HK-2 (cell line): ENCODE measurements around the gene GPR137.

Experiments
- DNase-seq: peaks from one replicate; pipeline ENCODE4 v3.0.0-alpha.2; 2018; ENCODE audit not compliant: unreplicated experiment

The GPR137 gene

GRCh38 chr11:64263021-64263946 is 22.4 kb upstream of the GPR137 start:
- peak; percentile 53 for DNase-seq

GRCh38 chr11:64263947-64264317 is 21.7 kb upstream of the GPR137 start:
- no peak for DNase-seq

GRCh38 chr11:64264371-64264852 is 21.2 kb upstream of the GPR137 start:
- no peak for DNase-seq

- no peak for DNase-seq
Measured at GRCh38 chr11:64265176-64266160, 20.2 kb upstream of the GPR137 start.

GRCh38 chr11:64266339-64266738 is 19.3 kb upstream of the GPR137 start:
- no peak for DNase-seq

GRCh38 chr11:64267207-64267945 is 18.3 kb upstream of the GPR137 start:
- no peak for DNase-seq

- DNase-seq, result peak; percentile 20
Measured at GRCh38 chr11:64268025-64268892, 17.4 kb upstream of the GPR137 start.

- peak; percentile 55 for DNase-seq
Measured at GRCh38 chr11:64268893-64269539, 16.6 kb upstream of the GPR137 start.

GRCh38 chr11:64269540-64270220 is 16.0 kb upstream of the GPR137 start:
- DNase-seq, result peak; percentile 93

GRCh38 chr11:64275031-64275800 is 10.4 kb upstream of the GPR137 start:
- no peak for DNase-seq

GRCh38 chr11:64275841-64276240 is 9.8 kb upstream of the GPR137 start:
- no peak for DNase-seq

GRCh38 chr11:64276653-64277431 is 8.8 kb upstream of the GPR137 start:
- no peak for DNase-seq

- DNase-seq, result no peak
Measured at GRCh38 chr11:64278576-64279190, 7.0 kb upstream of the GPR137 start.

- DNase-seq, result no peak
Measured at GRCh38 chr11:64281957-64282770, 3.5 kb upstream of the GPR137 start.

- DNase-seq, result no peak
Measured at GRCh38 chr11:64283092-64283491, 2.6 kb upstream of the GPR137 start.
